ENCODE measurements around the gene TMOD1. TPM values are rescaled to one million over a fixed set of nuclear protein-coding genes. Genes with fewer than 3 reads are reported as not detected.
A peak's percentile ranks its signal among the peaks of the same experiment; 100 is the strongest.

The TMOD1 gene
- total and polyA plus RNA-seq, 9 of the 15 experiments (the other 6 are each of a cell fraction or from before 2014, with no cell fraction given), result 7.1 to 41.2 (median 14.2) TPM

- TF ChIP-seq, protein P1, sequence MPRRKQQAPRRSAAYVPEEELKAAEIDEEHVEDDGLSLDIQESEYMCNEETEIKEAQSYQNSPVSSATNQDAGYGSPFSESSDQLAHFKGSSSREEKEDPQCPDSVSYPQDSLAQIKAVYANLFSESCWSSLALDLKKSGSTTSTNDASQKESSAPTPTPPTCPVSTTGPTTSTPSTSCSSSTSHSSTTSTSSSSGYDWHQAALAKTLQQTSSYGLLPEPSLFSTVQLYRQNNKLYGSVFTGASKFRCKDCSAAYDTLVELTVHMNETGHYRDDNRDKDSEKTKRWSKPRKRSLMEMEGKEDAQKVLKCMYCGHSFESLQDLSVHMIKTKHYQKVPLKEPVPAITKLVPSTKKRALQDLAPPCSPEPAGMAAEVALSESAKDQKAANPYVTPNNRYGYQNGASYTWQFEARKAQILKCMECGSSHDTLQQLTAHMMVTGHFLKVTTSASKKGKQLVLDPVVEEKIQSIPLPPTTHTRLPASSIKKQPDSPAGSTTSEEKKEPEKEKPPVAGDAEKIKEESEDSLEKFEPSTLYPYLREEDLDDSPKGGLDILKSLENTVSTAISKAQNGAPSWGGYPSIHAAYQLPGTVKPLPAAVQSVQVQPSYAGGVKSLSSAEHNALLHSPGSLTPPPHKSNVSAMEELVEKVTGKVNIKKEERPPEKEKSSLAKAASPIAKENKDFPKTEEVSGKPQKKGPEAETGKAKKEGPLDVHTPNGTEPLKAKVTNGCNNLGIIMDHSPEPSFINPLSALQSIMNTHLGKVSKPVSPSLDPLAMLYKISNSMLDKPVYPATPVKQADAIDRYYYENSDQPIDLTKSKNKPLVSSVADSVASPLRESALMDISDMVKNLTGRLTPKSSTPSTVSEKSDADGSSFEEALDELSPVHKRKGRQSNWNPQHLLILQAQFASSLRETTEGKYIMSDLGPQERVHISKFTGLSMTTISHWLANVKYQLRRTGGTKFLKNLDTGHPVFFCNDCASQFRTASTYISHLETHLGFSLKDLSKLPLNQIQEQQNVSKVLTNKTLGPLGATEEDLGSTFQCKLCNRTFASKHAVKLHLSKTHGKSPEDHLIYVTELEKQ (CRISPR knock-in tag; IDR thresholded peaks at IDR 0.05), result no peak
- no peak for TF ChIP-seq ZNF695 (CRISPR knock-in tag; IDR thresholded peaks at IDR 0.05)
- TF ChIP-seq, protein P2, sequence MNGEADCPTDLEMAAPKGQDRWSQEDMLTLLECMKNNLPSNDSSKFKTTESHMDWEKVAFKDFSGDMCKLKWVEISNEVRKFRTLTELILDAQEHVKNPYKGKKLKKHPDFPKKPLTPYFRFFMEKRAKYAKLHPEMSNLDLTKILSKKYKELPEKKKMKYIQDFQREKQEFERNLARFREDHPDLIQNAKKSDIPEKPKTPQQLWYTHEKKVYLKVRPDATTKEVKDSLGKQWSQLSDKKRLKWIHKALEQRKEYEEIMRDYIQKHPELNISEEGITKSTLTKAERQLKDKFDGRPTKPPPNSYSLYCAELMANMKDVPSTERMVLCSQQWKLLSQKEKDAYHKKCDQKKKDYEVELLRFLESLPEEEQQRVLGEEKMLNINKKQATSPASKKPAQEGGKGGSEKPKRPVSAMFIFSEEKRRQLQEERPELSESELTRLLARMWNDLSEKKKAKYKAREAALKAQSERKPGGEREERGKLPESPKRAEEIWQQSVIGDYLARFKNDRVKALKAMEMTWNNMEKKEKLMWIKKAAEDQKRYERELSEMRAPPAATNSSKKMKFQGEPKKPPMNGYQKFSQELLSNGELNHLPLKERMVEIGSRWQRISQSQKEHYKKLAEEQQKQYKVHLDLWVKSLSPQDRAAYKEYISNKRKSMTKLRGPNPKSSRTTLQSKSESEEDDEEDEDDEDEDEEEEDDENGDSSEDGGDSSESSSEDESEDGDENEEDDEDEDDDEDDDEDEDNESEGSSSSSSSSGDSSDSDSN (IDR thresholded peaks at IDR 0.05; ENCODE audit: borderline replicate concordance in 1 of 2, low read depth in 2 of 2, low read length in 2 of 2), result no peak
- TF ChIP-seq RBM25 (IDR thresholded peaks at IDR 0.05; ENCODE audit: low read depth, low read length, severe bottlenecking), result no peak
- TF ChIP-seq, protein P3, sequence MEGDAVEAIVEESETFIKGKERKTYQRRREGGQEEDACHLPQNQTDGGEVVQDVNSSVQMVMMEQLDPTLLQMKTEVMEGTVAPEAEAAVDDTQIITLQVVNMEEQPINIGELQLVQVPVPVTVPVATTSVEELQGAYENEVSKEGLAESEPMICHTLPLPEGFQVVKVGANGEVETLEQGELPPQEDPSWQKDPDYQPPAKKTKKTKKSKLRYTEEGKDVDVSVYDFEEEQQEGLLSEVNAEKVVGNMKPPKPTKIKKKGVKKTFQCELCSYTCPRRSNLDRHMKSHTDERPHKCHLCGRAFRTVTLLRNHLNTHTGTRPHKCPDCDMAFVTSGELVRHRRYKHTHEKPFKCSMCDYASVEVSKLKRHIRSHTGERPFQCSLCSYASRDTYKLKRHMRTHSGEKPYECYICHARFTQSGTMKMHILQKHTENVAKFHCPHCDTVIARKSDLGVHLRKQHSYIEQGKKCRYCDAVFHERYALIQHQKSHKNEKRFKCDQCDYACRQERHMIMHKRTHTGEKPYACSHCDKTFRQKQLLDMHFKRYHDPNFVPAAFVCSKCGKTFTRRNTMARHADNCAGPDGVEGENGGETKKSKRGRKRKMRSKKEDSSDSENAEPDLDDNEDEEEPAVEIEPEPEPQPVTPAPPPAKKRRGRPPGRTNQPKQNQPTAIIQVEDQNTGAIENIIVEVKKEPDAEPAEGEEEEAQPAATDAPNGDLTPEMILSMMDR (IDR thresholded peaks at IDR 0.05 in 2 of 3, conservative IDR thresholded peaks at IDR 0.05 in 1 of 3; ENCODE audit: insufficient read depth in 2 of 3, low read depth in 1 of 3, low read length in 3 of 3), result peak; percentile 80 to 90 (median 86)
- no peak for TF ChIP-seq ZNF140 (CRISPR knock-in tag; IDR thresholded peaks at IDR 0.05)
- TF ChIP-seq CBX8 (IDR thresholded peaks at IDR 0.05; ENCODE audit: borderline replicate concordance, extremely low read depth, low read depth, low read length, poor library complexity, severe bottlenecking), result no peak
- TF ChIP-seq CREB3L1 (IDR thresholded peaks at IDR 0.05; ENCODE audit: borderline replicate concordance, low read depth), result no peak
- no peak for TF ChIP-seq DPF2 (IDR thresholded peaks at IDR 0.05)
- TF ChIP-seq BRF1 (IDR thresholded peaks at IDR 0.05; ENCODE audit: borderline replicate concordance, extremely low read depth, insufficient read length), result no peak
- TF ChIP-seq, protein P4, sequence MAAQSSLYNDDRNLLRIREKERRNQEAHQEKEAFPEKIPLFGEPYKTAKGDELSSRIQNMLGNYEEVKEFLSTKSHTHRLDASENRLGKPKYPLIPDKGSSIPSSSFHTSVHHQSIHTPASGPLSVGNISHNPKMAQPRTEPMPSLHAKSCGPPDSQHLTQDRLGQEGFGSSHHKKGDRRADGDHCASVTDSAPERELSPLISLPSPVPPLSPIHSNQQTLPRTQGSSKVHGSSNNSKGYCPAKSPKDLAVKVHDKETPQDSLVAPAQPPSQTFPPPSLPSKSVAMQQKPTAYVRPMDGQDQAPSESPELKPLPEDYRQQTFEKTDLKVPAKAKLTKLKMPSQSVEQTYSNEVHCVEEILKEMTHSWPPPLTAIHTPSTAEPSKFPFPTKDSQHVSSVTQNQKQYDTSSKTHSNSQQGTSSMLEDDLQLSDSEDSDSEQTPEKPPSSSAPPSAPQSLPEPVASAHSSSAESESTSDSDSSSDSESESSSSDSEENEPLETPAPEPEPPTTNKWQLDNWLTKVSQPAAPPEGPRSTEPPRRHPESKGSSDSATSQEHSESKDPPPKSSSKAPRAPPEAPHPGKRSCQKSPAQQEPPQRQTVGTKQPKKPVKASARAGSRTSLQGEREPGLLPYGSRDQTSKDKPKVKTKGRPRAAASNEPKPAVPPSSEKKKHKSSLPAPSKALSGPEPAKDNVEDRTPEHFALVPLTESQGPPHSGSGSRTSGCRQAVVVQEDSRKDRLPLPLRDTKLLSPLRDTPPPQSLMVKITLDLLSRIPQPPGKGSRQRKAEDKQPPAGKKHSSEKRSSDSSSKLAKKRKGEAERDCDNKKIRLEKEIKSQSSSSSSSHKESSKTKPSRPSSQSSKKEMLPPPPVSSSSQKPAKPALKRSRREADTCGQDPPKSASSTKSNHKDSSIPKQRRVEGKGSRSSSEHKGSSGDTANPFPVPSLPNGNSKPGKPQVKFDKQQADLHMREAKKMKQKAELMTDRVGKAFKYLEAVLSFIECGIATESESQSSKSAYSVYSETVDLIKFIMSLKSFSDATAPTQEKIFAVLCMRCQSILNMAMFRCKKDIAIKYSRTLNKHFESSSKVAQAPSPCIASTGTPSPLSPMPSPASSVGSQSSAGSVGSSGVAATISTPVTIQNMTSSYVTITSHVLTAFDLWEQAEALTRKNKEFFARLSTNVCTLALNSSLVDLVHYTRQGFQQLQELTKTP (IDR thresholded peaks at IDR 0.05; ENCODE audit: low read depth in 1 of 2, partially characterized antibody in 2 of 2), result no peak
Measured at GRCh38 chr9:97598461-97599288, 97.2 kb downstream of the TMOD1 start (continued).

Data from K562 (cell line).